Femur (tissue), 1 donor: ENCODE results near the gene DNAJA1.
A peak's percentile ranks its signal among the peaks of the same experiment; 100 is the strongest.
"Not testable (repeated sequence)": the region's sequence is repeated elsewhere in the genome, so short reads cannot be mapped to it uniquely, and the experiment has no call there.

ENCODE experiments used
- DNase-seq: peaks from one replicate; pipeline ENCODE4 v3.0.0-alpha.2; 2017

Gene DNAJA1

DNA sequence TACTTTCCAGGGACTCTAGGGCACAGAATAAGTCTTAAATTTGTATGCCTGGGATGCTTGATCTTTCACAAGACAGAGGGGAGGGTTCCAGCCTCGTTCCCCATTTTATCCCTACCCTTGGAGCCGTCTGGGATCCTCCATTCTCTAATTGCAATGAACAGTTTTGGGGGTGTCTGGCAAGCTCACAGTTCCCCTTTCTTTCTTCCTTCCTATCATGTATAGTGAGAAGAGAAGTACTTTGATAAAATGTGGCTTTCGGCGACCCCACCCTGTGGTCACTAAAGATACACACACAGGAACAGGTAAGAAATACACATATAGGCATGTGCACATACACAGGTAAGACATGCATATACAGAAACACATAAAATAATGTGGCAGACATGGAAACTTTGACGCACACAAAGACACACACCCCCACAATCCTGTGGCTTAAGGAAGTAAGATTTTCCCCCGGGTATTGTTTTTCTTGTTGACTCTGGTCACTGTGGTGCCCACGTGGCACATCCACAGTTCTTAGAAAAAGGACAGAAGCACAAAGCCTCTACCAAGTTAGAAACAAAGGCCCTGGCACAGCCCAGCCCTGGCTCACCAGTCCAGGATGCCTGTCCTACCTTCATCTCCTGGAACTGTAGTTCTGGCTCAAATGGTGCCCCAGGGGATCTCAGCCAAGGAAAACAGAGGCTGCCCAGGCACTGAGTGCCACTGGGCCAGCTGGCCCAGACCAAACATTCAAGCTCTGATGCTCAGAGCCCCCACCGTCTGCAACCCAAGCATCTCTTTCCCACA lies 57.7 kb downstream of the DNAJA1 start:
- peak; percentile 38 for DNase-seq

DNA sequence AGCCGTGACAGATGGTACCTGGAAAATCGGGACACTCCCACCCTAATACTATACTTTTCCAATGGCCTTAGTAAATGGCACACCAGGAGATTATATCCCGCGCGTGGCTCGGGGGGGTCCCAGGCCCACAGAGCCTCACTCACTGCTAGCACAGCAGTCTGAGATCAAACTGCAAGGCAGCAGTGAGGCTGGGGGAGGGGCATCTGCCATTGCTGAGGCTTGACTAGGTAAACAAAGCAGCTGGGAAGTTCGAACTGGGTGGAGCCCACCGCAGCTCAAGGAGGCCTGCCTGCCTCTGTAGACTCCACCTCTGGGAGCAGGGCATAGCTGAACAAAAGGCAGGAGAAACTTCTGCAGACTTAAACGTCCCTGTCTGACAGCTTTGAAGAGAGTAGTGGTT lies 60.6 kb downstream of the DNAJA1 start:
- DNase-seq = not testable (repeated sequence)
